HL-60 (cell line): ENCODE measurements around the gene NAA10.

Source experiments
- DNase-seq, 2 experiments: peaks; one replicate each; pipeline ENCODE4 v3.0.0-alpha.2; 2010 to 2020; ENCODE audit warnings: low read depth in 1 of 2, low spot score in 1 of 2
- H3K27ac ChIP-seq: fragments of 250-450 bp; sonication (Bioruptor Pico); replicated peaks from 2 replicates; pipeline ENCODE4 v1.5.1; 2020; ENCODE audit warnings: mild to moderate bottlenecking, moderate library complexity
- H3K27me3 ChIP-seq: fragments of 250-450 bp; sonication (Bioruptor Pico); 2 replicates; pipeline ENCODE4 v1.5.1; 2021; ENCODE audit warnings: mild to moderate bottlenecking, moderate library complexity; ENCODE audit not compliant: insufficient read depth, poor library complexity, severe bottlenecking
- H3K4me3 ChIP-seq: replicated peaks from 2 replicates; pipeline ENCODE4 v1.5.1; 2011; ENCODE audit warnings: mild to moderate bottlenecking, control low read depth, low read length; ENCODE audit not compliant: insufficient read depth
- GABPA ChIP-seq: IDR thresholded peaks from 2 replicates; pipeline ENCODE4 v1.6.1; 2012; ENCODE audit warnings: low read depth
- POLR2AphosphoS5 ChIP-seq: IDR thresholded peaks from 2 replicates; pipeline ENCODE4 v1.6.1; 2012; ENCODE audit warnings: low read depth
- SPI1 ChIP-seq: IDR thresholded peaks from 2 replicates; pipeline ENCODE4 v1.6.1; 2012; ENCODE audit warnings: low read depth, mild to moderate bottlenecking, borderline replicate concordance
- TF ChIP-seq, protein P1 (sequence below): IDR thresholded peaks from one replicate; pipeline ENCODE4 v1.5.1; 2011; ENCODE audit warnings: low read length, control low read depth, inconsistent platforms; ENCODE audit not compliant: insufficient read depth
- TF ChIP-seq, protein P2 (sequence below): IDR thresholded peaks from 2 replicates; pipeline ENCODE4 v1.6.1; 2012; ENCODE audit warnings: low read depth; ENCODE audit not compliant: insufficient replicate concordance

The NAA10 gene

DNA sequence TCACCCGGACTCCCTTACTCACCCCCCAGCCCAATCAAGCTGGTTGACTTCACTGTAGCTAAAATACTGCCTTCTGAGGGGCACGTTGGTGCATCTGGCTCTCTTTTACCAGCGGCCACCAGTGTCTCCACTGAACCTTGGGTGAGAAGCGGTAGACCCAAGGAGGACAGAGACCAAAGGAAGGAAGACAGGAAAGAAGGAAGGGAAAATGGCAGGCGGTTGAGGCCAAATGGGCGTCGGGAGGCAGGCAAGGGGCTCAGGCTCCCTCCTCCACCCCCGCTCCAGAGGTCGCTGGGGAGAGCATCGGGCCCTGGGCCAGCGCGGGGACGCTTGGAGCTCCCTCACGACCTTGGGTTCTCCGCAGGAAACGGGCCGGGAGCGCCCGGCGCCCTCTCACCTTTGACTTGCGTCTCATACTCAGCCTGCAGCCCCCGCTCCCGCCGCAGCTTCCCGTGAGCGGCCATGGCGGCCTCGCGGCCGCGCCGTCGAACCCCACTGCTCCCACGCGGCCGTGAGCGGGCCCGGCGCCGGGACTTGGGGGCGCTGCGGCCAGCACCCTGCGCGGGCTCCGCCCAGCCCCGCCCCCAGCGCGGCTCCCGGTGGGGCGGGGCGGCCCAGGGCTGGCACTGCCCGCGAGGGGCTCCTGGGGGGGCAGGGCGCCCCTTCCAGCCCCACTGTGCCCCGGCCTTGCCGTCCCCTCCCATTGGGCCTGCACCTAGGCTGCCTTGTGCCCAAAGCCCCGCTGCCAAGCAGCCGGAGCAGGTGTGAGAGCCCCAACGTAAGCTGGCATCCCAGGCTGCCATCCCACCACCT lies 8.9 kb downstream of the NAA10 start, which contains the start of gene ARHGAP4:
Gene ARHGAP4, minus strand, starts transcription at position 526 of the 813 bp plus-strand sequence. Its CDS starts 62 bp downstream, at position 464.
- TF ChIP-seq POLR2AphosphoS5 (peak; percentile 52; the same call in 1 of the 2 replicates), SPI1 (no peak)
- no peaks in the 10 kb centered on the region for H3K27me3 ChIP-seq
- DNase-seq, result peak; percentile 48 to 57
- H3K4me3 ChIP-seq, result peak within 1 kb of the TSS; percentile 59
- peak within 1 kb of the TSS; percentile 100 for H3K27ac ChIP-seq

GRCh38 chrX:153925387-153925738 lies 9.5 kb downstream of the NAA10 start:
- H3K27ac ChIP-seq, result peak overlapping the region; percentile 100
- H3K27me3 ChIP-seq, result no peaks in the 10 kb centered on the region
- H3K4me3 ChIP-seq, result peak overlapping the region; percentile 59
- no peak for DNase-seq
- TF ChIP-seq, protein P1, sequence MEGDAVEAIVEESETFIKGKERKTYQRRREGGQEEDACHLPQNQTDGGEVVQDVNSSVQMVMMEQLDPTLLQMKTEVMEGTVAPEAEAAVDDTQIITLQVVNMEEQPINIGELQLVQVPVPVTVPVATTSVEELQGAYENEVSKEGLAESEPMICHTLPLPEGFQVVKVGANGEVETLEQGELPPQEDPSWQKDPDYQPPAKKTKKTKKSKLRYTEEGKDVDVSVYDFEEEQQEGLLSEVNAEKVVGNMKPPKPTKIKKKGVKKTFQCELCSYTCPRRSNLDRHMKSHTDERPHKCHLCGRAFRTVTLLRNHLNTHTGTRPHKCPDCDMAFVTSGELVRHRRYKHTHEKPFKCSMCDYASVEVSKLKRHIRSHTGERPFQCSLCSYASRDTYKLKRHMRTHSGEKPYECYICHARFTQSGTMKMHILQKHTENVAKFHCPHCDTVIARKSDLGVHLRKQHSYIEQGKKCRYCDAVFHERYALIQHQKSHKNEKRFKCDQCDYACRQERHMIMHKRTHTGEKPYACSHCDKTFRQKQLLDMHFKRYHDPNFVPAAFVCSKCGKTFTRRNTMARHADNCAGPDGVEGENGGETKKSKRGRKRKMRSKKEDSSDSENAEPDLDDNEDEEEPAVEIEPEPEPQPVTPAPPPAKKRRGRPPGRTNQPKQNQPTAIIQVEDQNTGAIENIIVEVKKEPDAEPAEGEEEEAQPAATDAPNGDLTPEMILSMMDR, result no peak
- TF ChIP-seq POLR2AphosphoS5 (no peak), GABPA (no peak), SPI1 (no peak)
- TF ChIP-seq, protein P2, sequence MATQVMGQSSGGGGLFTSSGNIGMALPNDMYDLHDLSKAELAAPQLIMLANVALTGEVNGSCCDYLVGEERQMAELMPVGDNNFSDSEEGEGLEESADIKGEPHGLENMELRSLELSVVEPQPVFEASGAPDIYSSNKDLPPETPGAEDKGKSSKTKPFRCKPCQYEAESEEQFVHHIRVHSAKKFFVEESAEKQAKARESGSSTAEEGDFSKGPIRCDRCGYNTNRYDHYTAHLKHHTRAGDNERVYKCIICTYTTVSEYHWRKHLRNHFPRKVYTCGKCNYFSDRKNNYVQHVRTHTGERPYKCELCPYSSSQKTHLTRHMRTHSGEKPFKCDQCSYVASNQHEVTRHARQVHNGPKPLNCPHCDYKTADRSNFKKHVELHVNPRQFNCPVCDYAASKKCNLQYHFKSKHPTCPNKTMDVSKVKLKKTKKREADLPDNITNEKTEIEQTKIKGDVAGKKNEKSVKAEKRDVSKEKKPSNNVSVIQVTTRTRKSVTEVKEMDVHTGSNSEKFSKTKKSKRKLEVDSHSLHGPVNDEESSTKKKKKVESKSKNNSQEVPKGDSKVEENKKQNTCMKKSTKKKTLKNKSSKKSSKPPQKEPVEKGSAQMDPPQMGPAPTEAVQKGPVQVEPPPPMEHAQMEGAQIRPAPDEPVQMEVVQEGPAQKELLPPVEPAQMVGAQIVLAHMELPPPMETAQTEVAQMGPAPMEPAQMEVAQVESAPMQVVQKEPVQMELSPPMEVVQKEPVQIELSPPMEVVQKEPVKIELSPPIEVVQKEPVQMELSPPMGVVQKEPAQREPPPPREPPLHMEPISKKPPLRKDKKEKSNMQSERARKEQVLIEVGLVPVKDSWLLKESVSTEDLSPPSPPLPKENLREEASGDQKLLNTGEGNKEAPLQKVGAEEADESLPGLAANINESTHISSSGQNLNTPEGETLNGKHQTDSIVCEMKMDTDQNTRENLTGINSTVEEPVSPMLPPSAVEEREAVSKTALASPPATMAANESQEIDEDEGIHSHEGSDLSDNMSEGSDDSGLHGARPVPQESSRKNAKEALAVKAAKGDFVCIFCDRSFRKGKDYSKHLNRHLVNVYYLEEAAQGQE, result no peak

GRCh38 chrX:153924149-153924861 lies 10.5 kb downstream of the NAA10 start:
- Histone ChIP-seq H3K4me3 (peak overlapping the region; percentile 59), H3K27ac (peak overlapping the region; percentile 100), H3K27me3 (no peaks in the 10 kb centered on the region)
- TF ChIP-seq GABPA (no peak), POLR2AphosphoS5 (0 out of 2 replicates have a peak, but pooled peaks have one; percentile 6), SPI1 (0 out of 2 replicates have a peak, but pooled peaks have one; percentile 7)
- TF ChIP-seq, protein P2, result no peak
- TF ChIP-seq, protein P1, result no peak
- DNase-seq, result peak in 1 of 2 experiments; percentile 85

- Histone ChIP-seq H3K27ac (peak overlapping the region; percentile 100), H3K4me3 (peak overlapping the region; percentile 59), H3K27me3 (no peaks in the 10 kb centered on the region)
- DNase-seq, result no peak
- TF ChIP-seq, protein P1, result no peak
- TF ChIP-seq, protein P2, result no peak
- TF ChIP-seq GABPA (no peak), POLR2AphosphoS5 (no peak), SPI1 (no peak)
Measured at GRCh38 chrX:153922932-153923857, 11.6 kb downstream of the NAA10 start.
